Measurements from ENCODE around the gene NSUN4.

DNA sequence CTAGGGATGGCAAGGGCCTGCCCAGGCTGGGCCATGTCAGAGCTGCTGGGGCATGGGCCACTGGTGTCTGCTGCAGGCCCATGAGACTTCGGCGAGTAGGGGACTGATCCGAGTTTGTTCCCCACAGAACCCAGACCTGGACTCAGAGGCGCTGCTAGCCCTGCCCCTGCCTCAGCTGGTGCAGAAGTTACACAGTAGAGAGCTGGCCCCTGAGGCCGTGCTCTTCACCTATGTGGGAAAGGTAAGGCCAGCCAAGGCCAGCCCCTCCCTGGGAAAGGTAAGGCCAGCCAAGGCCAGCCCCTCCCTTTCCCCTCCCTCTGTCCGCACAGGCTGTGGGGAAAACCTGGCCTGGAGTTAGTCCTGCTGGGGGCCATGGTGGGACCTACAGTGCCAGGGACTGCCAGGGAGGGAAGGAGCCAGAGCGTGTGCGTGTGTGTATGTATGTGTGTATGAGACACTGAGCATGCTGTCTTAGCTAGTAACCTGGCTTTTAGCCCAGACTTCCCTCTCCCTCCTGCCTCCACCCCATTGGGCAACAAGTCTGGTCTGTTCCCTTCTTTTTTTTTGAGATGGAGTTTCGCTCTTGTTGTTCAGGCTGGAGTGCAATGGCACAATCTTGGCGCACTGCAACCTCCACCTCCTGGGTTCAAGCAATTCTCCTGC lies 61.5 kb downstream of the NSUN4 start:
- TF ChIP-seq POLR2AphosphoS5 (IDR thresholded peaks at IDR 0.05; ENCODE audit: control insufficient read depth, insufficient read depth, low read depth, low read length) (no peak), POU5F1 (IDR thresholded peaks at IDR 0.05; ENCODE audit: borderline replicate concordance, low read depth, low read length, partially characterized antibody) (no peak), EP300 (IDR thresholded peaks at IDR 0.05; ENCODE audit: low read length) (no peak), ZNF561 (CRISPR knock-in tag; conservative IDR thresholded peaks at IDR 0.05) (no peak), SNIP1 (IDR thresholded peaks at IDR 0.05; ENCODE audit: low read depth) (no peak), RBBP5 (IDR thresholded peaks at IDR 0.05; ENCODE audit: borderline replicate concordance, insufficient read depth, low read length, poor library complexity, severe bottlenecking) (no peak)
